PC-9 (cell line): Measurements from ENCODE around the gene SLC26A11. TPM values are rescaled to one million over a fixed set of nuclear protein-coding genes. Genes with fewer than 3 reads are reported as not detected.

ENCODE experiments used
- BruUV-seq: library from RNA; stranded (reverse); fragments of 400-500 nt; replicated peaks from 2 replicates; lab custom pipeline; 2021; lab: Mats Ljungman, UMichigan
- CTCF ChIA-PET: fragments of 300-600 bp; sonication (Branson Sonifier 250); formaldehyde crosslinking; loops from one replicate; lab custom pipeline; 2022; ENCODE audit warnings: antibody characterized with exemption; lab: Charles Lee
- POLR2A ChIA-PET: fragments of 300-600 bp; sonication (Branson Sonifier 250); formaldehyde crosslinking; loops from one replicate; lab custom pipeline; 2022; ENCODE audit warnings: antibody characterized with exemption; ENCODE audit not compliant: unreplicated experiment; lab: Charles Lee
- DNase-seq, 2 experiments: peaks; one replicate each; pipeline versions ENCODE4 v3.0.0 to v3.0.0-alpha.2; 2015 to 2022; ENCODE audit warnings: mixed read lengths in 1 of 2
- H2AFZ ChIP-seq: fragments of 200-600 bp; sonication (generic); 2 replicates; pipeline ENCODE4 v1.8.1; 2017; ENCODE audit warnings: antibody characterized with exemption
- H3F3A ChIP-seq: fragments of 200-600 bp; sonication (generic); 2 replicates; pipeline ENCODE4 v1.8.1; 2017; ENCODE audit warnings: antibody characterized with exemption, mild to moderate bottlenecking, low read depth; ENCODE audit not compliant: insufficient read depth
- H3K27ac ChIP-seq: fragments of 200-600 bp; sonication (generic); 2 replicates; pipeline ENCODE4 v1.6.1; 2016; ENCODE audit warnings: mixed run types
- H3K27me3 ChIP-seq: fragments of 200-600 bp; sonication (generic); 2 replicates; pipeline ENCODE4 v1.6.1; 2016; ENCODE audit warnings: low read depth, mixed run types; ENCODE audit not compliant: insufficient read depth
- H3K36me3 ChIP-seq: fragments of 200-600 bp; sonication (generic); 2 replicates; pipeline ENCODE4 v1.6.1; 2016; ENCODE audit warnings: low read depth, mixed run types
- H3K4me1 ChIP-seq: fragments of 200-600 bp; sonication (generic); replicated peaks from 2 replicates; pipeline ENCODE4 v1.6.1; 2016; ENCODE audit warnings: mixed run types; ENCODE audit not compliant: insufficient read depth
- H3K4me2 ChIP-seq: fragments of 200-600 bp; sonication (generic); 2 replicates; pipeline ENCODE4 v1.6.1; 2017; ENCODE audit warnings: mixed run types
- H3K4me3 ChIP-seq: fragments of 200-600 bp; sonication (generic); 2 replicates; pipeline ENCODE4 v1.6.1; 2016; ENCODE audit warnings: mixed run types
- H3K79me2 ChIP-seq: fragments of 200-600 bp; sonication (generic); 2 replicates; pipeline ENCODE4 v1.6.1; 2017; ENCODE audit warnings: low read depth, mixed run types
- H3K9me2 ChIP-seq: fragments of 200-600 bp; sonication (generic); 2 replicates; pipeline ENCODE4 v1.8.1; 2017; ENCODE audit warnings: mild to moderate bottlenecking; ENCODE audit not compliant: insufficient read depth
- H3K9me3 ChIP-seq: fragments of 200-600 bp; sonication (generic); 2 replicates; pipeline ENCODE4 v1.8.1; 2016; ENCODE audit warnings: low read depth; ENCODE audit not compliant: insufficient read depth
- H4K20me1 ChIP-seq: fragments of 200-600 bp; sonication (generic); 2 replicates; pipeline ENCODE4 v1.8.1; 2017; ENCODE audit not compliant: insufficient read depth
- EZH2 ChIP-seq: fragments of 200-600 bp; sonication (generic); IDR thresholded peaks from 2 replicates; pipeline ENCODE4 v1.8.0; 2017; ENCODE audit warnings: antibody characterized with exemption, low read depth
- intact Hi-C: fragments of 100-400 bp; cut with micrococcal nuclease; formaldehyde crosslinking; loops from one replicate; pipeline ENCODE4 v1.10.0; 2022; ENCODE audit not compliant: unreplicated experiment
- total RNA-seq: library from RNA; stranded (reverse); gene quantifications from 2 replicates; pipeline ENCODE4 v1.2.3, GENCODE V29; 2021
- TF ChIP-seq, protein P1 (sequence below): fragments of 200-600 bp; sonication (generic); conservative IDR thresholded peaks from 2 replicates; pipeline ENCODE4 v1.6.1; 2017; ENCODE audit warnings: mixed run types, antibody characterized with exemption, mild to moderate bottlenecking, moderate library complexity

Gene SLC26A11
- total RNA-seq, 1 experiment from 2014 or later: 12.4 TPM

- CTCF ChIA-PET: no interaction called here
- DNase-seq: no peak
- POLR2A ChIA-PET: no interaction called here
- intact Hi-C loops: no loop called here
- H3K9me2 ChIP-seq: no peaks in the 10 kb centered on the region
- H3K36me3 ChIP-seq: no peaks in the 10 kb centered on the region
- H4K20me1 ChIP-seq: no peaks in the 10 kb centered on the region
- H3K27me3 ChIP-seq: no peaks in the 10 kb centered on the region
- H3K27ac ChIP-seq: no peak overlapping the region
- no peaks in the 10 kb centered on the region for H3K4me1 ChIP-seq
- H3K4me3 ChIP-seq: no peak overlapping the region
- no peaks in the 10 kb centered on the region for H3K79me2 ChIP-seq
- no peak for TF ChIP-seq EZH2
- TF ChIP-seq, protein P1, sequence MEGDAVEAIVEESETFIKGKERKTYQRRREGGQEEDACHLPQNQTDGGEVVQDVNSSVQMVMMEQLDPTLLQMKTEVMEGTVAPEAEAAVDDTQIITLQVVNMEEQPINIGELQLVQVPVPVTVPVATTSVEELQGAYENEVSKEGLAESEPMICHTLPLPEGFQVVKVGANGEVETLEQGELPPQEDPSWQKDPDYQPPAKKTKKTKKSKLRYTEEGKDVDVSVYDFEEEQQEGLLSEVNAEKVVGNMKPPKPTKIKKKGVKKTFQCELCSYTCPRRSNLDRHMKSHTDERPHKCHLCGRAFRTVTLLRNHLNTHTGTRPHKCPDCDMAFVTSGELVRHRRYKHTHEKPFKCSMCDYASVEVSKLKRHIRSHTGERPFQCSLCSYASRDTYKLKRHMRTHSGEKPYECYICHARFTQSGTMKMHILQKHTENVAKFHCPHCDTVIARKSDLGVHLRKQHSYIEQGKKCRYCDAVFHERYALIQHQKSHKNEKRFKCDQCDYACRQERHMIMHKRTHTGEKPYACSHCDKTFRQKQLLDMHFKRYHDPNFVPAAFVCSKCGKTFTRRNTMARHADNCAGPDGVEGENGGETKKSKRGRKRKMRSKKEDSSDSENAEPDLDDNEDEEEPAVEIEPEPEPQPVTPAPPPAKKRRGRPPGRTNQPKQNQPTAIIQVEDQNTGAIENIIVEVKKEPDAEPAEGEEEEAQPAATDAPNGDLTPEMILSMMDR: no peak
- H3F3A ChIP-seq: no peaks in the 10 kb centered on the region
- no peak overlapping the region for H3K4me2 ChIP-seq
- BruUV-seq: no TSS peak
- H3K9me3 ChIP-seq: no peaks in the 10 kb centered on the region
- H2AFZ ChIP-seq: no peak overlapping the region
These were observed 4.5 kb downstream of the SLC26A11 start for GRCh38 chr17:80224683-80225082.

DNA sequence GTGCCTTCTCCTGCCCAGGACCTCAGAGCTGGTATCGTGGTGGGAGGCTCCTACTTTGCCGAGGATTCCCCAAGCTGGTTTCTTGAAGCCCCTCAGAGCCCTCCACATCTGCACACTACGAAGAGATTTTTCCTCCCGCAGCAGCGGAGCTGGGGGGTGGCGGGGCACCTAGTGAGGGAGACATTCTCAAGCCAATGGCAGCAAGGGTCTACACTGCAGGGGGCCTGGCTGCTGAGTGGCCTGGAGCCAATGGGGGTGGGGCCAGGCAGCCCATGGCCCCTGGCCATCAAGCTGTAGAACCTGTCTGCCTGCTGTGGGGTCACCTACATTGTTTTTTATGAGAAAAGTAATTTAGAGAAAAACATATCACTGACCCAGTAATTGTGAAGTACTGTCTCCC, 5.0 kb downstream of the SLC26A11 start:
- no peak for DNase-seq
- ChIA-PET POLR2A (no interaction called here), CTCF (no interaction called here)
- Histone ChIP-seq H4K20me1 (no peaks in the 10 kb centered on the region), H3K4me2 (no peak overlapping the region), H3K9me3 (no peaks in the 10 kb centered on the region), H3F3A (no peaks in the 10 kb centered on the region), H3K27ac (no peak overlapping the region), H3K79me2 (no peaks in the 10 kb centered on the region), H3K4me3 (no peak overlapping the region), H3K4me1 (no peaks in the 10 kb centered on the region), H3K36me3 (no peaks in the 10 kb centered on the region), H2AFZ (no peak overlapping the region), H3K9me2 (no peaks in the 10 kb centered on the region), H3K27me3 (no peaks in the 10 kb centered on the region)
- BruUV-seq: no TSS peak
- TF ChIP-seq EZH2: no peak
- intact Hi-C loops: no loop called here

- no peaks in the 10 kb centered on the region for H3K4me1 ChIP-seq
- H3K9me2 ChIP-seq: no peaks in the 10 kb centered on the region
- TF ChIP-seq EZH2: no peak
- TF ChIP-seq, protein P1: no peak
- no peak for DNase-seq
- H3K4me2 ChIP-seq: no peak overlapping the region
- CTCF ChIA-PET: no interaction called here
- H3K36me3 ChIP-seq: no peaks in the 10 kb centered on the region
- no peak overlapping the region for H3K27ac ChIP-seq
- POLR2A ChIA-PET: no interaction called here
- H3F3A ChIP-seq: no peaks in the 10 kb centered on the region
- intact Hi-C loops: no loop called here
- no peaks in the 10 kb centered on the region for H3K9me3 ChIP-seq
- no peaks in the 10 kb centered on the region for H4K20me1 ChIP-seq
- H3K27me3 ChIP-seq: no peaks in the 10 kb centered on the region
- no peaks in the 10 kb centered on the region for H3K79me2 ChIP-seq
- H3K4me3 ChIP-seq: no peak overlapping the region
- no peak overlapping the region for H2AFZ ChIP-seq
- BruUV-seq: no TSS peak
These were observed 6.9 kb downstream of the SLC26A11 start for GRCh38 chr17:80227156-80227555.

- Histone ChIP-seq H3K36me3 (no peaks in the 10 kb centered on the region), H3K79me2 (no peaks in the 10 kb centered on the region)
- POLR2A ChIA-PET: no interaction called here
These were observed 7.4 kb downstream of the SLC26A11 start for GRCh38 chr17:80227666-80228065.

More at GRCh38 chr17:80227666-80228065, 7.4 kb downstream of the SLC26A11 start:
- Histone ChIP-seq H4K20me1 (no peaks in the 10 kb centered on the region), H2AFZ (no peak overlapping the region), H3K4me3 (no peak overlapping the region), H3K4me1 (no peaks in the 10 kb centered on the region), H3F3A (no peaks in the 10 kb centered on the region), H3K27ac (no peak overlapping the region), H3K4me2 (no peak overlapping the region), H3K9me3 (no peaks in the 10 kb centered on the region; the same call in 1 of the 2 replicates), H3K9me2 (no peaks in the 10 kb centered on the region), H3K27me3 (no peaks in the 10 kb centered on the region)
- no peak for DNase-seq
- no peak for TF ChIP-seq EZH2
- TF ChIP-seq, protein P1: no peak
- BruUV-seq: no TSS peak
- CTCF ChIA-PET: no interaction called here
- intact Hi-C loops: no loop called here
